T-helper 2 cell treated with Interferon-gamma antibody and Interleukin-4, amounts not matched to agents 100 ng/mL and 5 ng/mL, for 36 hours (primary cell): ENCODE measurements around the gene PRRX2. TPM values are rescaled to one million over a fixed set of nuclear protein-coding genes. Genes with fewer than 3 reads are reported as not detected.

Experiments
- intact Hi-C: fragments of 100-400 bp; cut with micrococcal nuclease; formaldehyde crosslinking; loops from one replicate; pipeline ENCODE4 v1.15.1; 2023
- total RNA-seq: library from RNA; stranded (reverse); gene quantifications from 2 replicates; pipeline ENCODE4 v1.2.3, GENCODE V29; 2022

The PRRX2 gene
- total RNA-seq, 1 donor from 2014 or later: 0.73 TPM

DNA sequence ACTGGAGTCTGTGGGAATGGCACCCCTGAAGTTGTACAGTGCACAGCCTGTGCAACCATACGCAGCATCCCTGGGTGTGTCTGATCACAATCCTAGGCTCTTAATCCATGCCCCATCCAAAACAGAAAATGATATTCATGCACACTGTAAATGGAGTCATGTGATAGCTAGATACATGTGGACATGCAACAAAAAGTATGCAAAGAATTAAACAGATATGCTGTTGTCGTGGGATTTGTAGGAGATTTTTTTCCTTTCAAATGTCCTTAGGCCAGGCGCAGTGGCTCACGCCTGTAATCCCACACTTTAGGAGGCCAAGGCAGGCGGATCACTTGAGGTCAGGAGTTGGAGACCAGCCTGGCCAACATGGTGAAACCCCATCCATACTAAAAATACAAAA is 36.1 kb downstream of the PRRX2 start:
- intact Hi-C loops: no loop called here

DNA sequence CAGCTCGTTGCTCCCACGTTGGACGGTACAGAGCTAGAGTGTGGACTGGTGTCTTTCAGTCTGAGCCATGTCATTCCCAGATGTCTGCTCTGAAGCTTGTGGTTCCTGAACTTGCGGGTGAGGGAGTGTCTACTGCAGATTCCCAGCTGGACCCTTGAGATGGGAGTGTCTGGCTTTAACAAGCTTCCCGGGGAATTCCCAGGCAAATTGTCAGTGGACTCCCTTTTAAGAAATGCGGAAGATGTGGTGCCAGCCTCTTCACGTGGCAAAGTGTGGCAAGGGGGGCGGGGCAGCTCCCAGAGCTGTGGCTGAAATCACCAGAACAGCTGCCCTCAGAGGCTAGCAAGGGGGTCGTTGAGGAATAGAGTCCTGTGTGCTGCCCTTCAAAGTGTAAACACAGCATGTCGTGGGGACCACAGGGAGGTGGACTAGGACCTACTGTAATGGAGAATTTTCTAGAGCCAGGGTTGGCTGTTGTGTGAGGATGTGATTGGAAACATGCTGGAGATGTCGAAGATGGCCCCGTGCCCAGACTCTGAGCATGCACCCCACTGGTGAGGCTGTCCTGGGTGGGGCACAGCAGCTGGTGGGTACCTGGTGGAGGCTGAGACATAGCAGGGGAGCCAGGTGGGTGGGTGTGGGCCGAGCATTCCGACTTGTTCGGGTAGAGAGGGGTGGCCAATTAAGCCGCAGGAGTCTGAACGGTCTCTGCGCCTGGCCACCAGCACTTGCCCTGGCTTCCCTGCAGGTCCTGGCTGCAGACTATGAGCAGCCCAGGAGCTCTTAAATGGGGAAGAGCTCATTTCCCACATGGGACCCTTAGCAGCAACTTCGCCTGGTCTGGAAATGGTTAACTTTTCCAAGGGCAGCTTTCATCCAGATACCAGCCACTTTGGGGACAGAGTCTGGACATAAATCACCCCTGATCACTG is 37.4 kb downstream of the PRRX2 start:
- intact Hi-C loops: no loop called here

GRCh38 chr9:129703667-129704355 is 38.4 kb downstream of the PRRX2 start:
- intact Hi-C loops: no loop called here

- intact Hi-C loops: no loop called here
Observed at GRCh38 chr9:129704807-129705206, 39.4 kb downstream of the PRRX2 start.

DNA sequence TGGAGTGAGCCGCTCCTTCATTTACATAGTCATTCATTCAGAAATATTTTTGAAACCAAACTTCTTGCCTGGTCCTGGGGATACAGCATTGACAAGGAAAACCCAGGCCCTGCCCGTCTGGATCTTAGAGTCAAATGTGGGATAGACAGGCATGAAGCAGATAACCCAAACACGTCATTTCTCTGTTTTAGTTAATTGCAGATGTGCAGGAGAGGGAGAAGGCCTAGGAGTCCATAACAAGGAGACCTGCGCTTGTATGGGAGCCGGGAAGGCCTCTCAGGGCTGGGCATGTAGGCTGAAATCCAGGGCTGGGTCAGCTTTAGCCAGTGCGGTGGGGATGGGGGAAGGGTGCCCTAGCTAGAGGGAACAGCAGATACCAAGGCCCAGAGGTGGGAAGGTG is 43.3 kb downstream of the PRRX2 start:
- intact Hi-C loops: no loop called here

DNA sequence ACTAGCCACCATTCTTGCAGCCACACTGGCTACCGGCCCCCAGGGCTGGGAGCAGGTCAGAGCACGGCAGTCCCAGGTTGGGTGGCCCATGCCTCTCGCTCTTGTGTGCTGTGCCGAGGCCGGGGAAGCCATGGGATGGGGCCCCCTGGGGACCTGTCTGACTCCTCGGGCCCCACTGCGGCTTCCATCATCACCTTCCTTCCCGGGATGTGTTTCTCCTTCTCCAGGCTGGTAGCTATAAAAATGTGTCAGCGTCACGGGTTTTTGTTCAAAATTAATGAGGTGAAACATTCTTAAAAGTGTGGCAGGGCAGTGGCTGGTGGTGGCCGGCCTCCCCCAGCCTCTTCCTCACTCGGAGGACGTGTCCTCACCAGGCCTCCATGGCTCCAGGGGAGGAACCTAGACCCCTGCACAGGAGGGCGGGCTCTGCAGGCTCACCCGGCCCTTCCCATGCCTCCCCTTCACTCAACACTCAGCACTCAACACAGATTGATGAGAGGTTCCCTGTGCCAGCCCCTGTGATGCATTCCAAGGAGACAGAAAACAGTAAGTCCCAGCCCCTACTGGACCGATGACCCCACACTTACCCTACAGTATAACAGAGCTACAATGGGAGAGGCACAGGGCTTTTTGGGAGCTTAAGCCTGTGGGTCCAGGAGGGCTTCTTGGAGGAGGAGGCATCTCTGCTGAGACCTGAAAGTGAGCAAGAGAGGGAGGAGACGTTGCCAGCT is 44.2 kb downstream of the PRRX2 start:
- intact Hi-C loops: no loop called here

- intact Hi-C loops: no loop called here
Observed at GRCh38 chr9:129710169-129710453, 44.7 kb downstream of the PRRX2 start.

DNA sequence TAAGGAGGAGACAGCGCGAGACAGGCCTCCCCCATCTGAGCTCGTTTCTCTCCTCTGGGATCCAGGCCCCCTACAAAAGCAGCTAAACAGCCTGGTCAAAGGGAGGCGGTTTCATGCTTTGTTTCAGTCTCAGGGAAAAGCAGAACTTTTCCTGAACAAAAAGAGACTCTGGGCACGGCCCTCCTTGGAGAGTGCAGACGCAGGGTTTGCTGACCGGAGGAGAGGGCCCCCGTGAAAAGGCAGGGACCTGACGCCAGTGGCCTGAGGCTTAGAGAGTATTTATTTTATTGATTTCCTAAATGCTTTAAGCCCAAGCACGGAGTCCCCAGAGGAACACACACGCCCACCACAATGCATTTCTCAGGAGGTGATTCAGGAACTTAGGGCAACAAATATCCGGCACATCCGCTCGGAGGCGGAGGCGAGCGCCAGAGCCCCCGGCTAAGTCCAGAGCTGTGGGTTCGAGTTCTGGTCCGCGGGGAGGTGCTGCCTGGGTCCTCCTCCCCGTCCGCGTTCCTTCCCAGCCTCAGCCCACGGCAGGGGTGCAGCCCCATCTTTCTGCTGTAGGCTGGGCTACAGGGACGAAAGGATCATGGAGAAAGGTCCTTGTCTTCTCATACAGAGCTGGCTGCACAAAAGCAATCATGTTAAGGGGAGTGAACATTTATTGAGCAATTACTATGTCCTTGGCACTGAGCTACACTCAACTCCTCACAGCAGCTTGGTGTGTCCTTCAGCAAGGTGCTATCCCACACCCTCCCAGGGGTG is 47.4 kb downstream of the PRRX2 start:
- intact Hi-C loops: no loop called here

DNA sequence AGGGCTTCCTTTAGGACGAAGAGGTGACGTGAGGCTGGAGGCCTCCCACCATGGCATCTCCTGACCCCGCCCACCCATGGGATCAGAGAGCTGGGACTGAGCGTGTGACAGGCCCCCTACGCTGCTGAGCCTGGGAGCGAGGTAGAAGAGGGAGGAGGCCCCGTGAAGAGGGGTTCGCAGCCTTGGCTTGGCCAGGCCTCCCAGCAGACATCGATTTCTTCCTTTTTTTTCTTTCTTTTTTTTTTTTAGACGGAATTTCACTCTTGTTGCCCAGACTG is 47.9 kb downstream of the PRRX2 start:
- intact Hi-C loops: no loop called here

DNA sequence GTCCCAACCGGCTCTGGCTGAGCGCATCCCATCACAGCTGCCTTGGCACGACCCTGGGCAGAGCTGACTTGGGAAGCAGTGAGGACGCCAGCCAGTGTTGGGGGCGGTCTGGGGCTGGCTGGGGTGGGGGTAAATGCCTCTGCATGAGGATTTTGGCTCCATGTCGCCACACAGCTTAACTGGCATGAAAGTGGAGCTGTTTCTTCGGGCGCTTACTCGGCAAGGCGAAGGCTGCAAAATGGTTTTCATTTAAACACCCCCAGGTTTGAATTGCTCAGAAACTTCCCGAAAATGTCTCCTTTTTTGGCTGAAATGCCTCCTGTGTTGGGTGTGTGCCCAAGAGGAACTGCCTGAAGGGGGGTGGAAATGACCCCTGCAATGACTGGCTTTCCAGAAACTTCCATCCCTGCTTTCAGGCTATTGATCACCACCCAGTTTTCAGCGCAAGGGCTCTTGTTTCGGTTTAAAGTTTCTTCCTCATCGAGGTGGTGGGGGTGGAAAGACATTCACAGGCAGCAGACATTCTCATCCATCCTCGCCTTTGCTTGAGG is 49.1 kb downstream of the PRRX2 start:
- intact Hi-C loops: no loop called here

- intact Hi-C loops: no loop called here
Observed at GRCh38 chr9:129716091-129716490, 50.6 kb downstream of the PRRX2 start.

GRCh38 chr9:129717991-129718390 is 52.5 kb downstream of the PRRX2 start:
- intact Hi-C loops: no loop called here

GRCh38 chr9:129718647-129719046 is 53.2 kb downstream of the PRRX2 start:
- intact Hi-C loops: no loop called here

DNA sequence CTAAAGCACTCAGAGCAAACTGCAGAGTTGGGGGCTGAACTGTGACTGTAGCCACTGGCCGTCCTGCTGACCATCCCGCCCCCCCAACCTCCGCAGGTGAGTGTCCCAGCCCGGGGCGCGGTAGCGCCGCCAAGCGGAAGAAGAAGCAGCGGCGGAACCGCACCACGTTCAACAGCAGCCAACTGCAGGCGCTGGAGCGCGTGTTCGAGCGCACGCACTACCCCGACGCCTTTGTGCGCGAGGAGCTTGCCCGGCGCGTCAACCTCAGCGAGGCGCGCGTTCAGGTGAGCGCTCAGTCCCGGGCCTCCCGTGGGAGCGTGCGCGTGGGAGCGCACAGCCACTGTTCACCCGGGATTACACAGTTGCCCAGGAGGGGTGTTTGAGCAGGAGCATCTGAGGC is 53.7 kb downstream of the PRRX2 start:
- intact Hi-C loops: no loop called here

DNA sequence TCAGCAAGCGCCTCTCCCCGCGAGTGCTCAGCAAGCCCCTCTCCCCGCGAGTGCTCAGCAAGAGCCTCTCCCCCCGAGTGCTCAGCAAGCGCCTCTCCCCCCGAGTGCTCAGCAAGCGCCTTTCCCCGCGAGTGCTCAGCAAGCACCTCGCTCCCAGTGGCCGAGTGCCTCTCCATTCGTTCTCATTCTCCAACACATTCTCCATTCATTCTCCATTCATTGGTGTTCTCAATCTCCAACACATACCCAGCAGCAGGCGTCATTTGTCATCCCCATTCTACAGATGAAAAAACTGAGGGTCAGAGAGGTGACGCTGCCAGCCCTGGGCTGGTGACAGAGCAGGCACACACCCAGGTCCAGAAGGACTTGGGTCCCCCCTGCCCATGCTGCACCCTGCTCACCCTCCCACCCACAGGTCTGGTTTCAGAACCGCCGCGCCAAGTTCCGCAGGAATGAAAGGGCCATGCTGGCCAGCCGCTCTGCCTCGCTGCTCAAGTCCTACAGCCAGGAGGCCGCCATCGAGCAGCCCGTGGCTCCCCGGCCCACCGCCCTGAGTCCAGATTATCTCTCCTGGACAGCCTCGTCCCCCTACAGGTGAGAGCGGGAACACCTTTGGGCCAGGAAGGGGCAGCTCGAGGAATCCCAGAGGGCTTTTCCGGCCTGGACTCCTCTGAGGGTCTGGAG is 54.9 kb downstream of the PRRX2 start:
- intact Hi-C loops: no loop called here

DNA sequence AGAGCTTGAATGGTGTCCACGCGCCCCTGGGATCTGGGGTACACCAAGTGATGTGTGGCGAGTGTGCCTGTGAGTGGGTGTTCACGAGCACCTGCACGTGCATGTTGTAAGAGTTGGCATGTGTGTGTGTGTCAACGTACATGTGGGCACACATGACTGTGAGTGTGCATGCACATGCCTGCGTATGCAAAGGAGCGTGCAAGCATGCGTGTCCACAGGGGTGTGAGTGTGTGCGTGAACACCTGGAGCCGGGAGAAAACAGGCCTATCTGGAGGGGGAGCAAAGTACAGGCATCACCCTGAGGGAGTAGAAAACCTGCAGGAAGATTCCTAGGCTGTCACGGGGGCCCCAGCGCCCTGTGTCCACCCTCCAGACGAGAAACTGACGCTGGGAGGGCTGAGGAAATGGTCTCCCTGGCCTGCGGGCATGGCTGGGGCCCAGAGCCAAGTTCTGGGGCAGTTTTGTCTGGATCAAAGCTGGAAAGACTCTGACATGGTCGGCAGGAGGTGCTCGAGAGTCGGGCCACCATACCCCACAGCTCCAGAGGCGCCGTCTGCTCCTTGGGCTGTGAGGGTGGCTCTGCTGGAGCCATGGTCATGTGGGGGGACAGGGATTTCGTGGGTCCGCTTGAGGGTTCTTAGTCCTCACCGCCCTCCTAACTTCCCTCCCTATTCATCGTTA is 55.6 kb downstream of the PRRX2 start:
- intact Hi-C loops: no loop called here

DNA sequence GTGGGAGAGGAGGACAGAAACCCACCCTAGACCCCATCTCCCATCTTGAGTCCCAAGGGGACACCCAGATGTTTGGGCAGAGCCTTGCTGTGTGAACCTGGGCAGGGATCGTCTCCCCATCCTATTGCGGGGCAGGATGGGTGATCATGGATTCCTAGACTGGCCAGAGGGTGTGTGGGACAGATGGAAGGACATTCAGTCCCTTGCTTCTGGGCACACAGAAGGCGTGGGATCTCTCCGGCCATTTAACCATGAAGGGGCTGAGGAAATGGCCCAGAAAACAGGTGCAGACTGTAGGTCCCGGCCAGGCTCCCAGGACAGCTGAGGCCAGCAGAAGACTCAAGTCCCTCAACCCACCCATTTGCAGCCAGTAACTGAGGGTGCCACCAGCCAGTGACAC is 57.5 kb downstream of the PRRX2 start:
- intact Hi-C loops: no loop called here

- intact Hi-C loops: no loop called here
Observed at GRCh38 chr9:129724456-129725190, 59.2 kb downstream of the PRRX2 start.

GRCh38 chr9:129725795-129726251 is 60.4 kb downstream of the PRRX2 start:
- intact Hi-C loops: loop anchor here (1.0 to 2.0 kb wide), 2 partner anchors 57 to 65 kb away; no protein-coding TSS in a partner anchor
